ENCODE measurements around the gene ZBTB17. TPM values are rescaled to one million over a fixed set of nuclear protein-coding genes. Genes with fewer than 3 reads are reported as not detected.

The ZBTB17 gene
- total RNA-seq, 2 experiments from 2014 or later = 52.9 to 53.4 TPM

DNA sequence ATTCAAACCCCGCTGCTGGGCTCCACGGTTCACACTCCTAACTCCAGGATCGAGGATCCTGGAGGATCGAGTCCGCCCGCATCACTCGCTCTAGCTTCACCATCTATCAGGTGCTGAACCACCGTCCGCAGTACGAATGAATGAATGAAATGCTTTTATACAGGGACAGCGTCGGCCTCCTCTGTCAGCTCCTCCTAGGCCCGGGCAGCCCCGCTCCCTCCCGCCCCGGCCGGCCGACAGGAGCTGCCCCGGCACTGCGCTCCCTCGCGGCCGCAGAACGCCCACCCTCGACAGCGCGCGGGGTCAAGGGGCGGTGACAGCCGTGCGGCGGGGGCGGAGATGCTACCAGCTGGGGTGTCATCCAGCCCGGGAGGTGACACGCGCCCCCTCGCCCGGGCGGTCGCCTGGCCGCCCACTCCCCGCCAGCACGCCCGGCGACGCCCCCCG is 520 bp downstream of the ZBTB17 start:
- TF ChIP-seq EZH2phosphoT487 (IDR thresholded peaks at IDR 0.05; ENCODE audit: borderline replicate concordance, low read depth, low read length) = no peak
- TF ChIP-seq, protein P1, sequence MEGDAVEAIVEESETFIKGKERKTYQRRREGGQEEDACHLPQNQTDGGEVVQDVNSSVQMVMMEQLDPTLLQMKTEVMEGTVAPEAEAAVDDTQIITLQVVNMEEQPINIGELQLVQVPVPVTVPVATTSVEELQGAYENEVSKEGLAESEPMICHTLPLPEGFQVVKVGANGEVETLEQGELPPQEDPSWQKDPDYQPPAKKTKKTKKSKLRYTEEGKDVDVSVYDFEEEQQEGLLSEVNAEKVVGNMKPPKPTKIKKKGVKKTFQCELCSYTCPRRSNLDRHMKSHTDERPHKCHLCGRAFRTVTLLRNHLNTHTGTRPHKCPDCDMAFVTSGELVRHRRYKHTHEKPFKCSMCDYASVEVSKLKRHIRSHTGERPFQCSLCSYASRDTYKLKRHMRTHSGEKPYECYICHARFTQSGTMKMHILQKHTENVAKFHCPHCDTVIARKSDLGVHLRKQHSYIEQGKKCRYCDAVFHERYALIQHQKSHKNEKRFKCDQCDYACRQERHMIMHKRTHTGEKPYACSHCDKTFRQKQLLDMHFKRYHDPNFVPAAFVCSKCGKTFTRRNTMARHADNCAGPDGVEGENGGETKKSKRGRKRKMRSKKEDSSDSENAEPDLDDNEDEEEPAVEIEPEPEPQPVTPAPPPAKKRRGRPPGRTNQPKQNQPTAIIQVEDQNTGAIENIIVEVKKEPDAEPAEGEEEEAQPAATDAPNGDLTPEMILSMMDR (conservative IDR thresholded peaks at IDR 0.05; ENCODE audit: low read length) = peak; percentile 61; the same call in 1 of the 2 replicates
- Histone ChIP-seq H3K9me3 (ENCODE audit: low read length) (no peaks in the 10 kb centered on the region), H3K4me2 (ENCODE audit: low read length) (peak overlapping the region; percentile 94), H3K4me1 (ENCODE audit: insufficient read depth, low read length, poor library complexity, severe bottlenecking) (peaks cover 31% of the 10 kb centered on the region), H3K36me3 (ENCODE audit: insufficient read depth, low read length) (peaks cover 24% of the 10 kb centered on the region), H3K4me3 (ENCODE audit: low read depth, low read length, poor library complexity, severe bottlenecking) (peak overlapping the region; percentile 78), H3K79me2 (ENCODE audit: insufficient read depth, low read depth, low read length) (peaks cover 33% of the 10 kb centered on the region; the same call in 1 of the 2 replicates), H3K9me2 (ENCODE audit: insufficient read depth, low read length) (no peaks in the 10 kb centered on the region), H3K27ac (ENCODE audit: low read depth, low read length, poor library complexity, severe bottlenecking) (peak overlapping the region; percentile 83), H4K20me1 (ENCODE audit: insufficient read depth, low read length) (no peaks in the 10 kb centered on the region), H2AFZ (ENCODE audit: low read length) (peak overlapping the region; percentile 73)
- CTCF ChIA-PET (ENCODE audit: unreplicated experiment) = no interaction called here
- POLR2A ChIA-PET = interaction anchor here (1.0 to 1.2 kb wide), 3 partner anchors 13 to 141 kb away, joined by 3 to 4 read pairs (median 3); no protein-coding TSS in a partner anchor
- peak; percentile 83 for DNase-seq (ENCODE audit: low spot score)
- BruUV-seq (replicated peaks) = no TSS peak
- intact Hi-C loops (cut with micrococcal nuclease; ENCODE audit: unreplicated experiment) = loop anchor here (2.0 to 10.0 kb wide), 2 partner anchors 27 to 379 kb away; partner anchors contain the start of gene FBXO42

DNA sequence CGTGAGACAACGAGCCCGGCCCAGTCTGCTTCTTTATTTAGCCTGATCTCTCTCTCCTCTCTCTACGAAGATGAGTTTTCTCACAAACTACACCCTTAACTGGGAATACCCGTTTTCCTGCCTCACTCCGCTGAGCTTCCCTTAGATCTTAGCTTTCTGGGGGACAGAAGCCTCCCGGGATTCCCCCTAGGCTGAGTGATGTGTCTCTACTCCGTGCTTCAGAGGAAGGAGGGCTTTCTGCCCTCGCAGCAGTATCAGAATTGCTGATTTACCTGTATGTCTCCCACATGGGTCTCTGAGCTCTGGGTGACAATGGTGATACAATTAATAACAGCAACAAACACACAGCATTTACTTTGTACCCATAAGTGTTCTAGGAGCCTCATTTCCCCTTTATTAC is 1.0 kb downstream of the ZBTB17 start:
- Histone ChIP-seq H3K4me1 (ENCODE audit: insufficient read depth, low read length, poor library complexity, severe bottlenecking) (peaks cover 31% of the 10 kb centered on the region), H3K36me3 (ENCODE audit: insufficient read depth, low read length) (peaks cover 28% of the 10 kb centered on the region), H3K9me2 (ENCODE audit: insufficient read depth, low read length) (no peaks in the 10 kb centered on the region), H3K4me2 (ENCODE audit: low read length) (peak overlapping the region; percentile 94), H4K20me1 (ENCODE audit: insufficient read depth, low read length) (no peaks in the 10 kb centered on the region), H2AFZ (ENCODE audit: low read length) (no peak overlapping the region; the same call in 1 of the 2 replicates), H3K27ac (ENCODE audit: low read depth, low read length, poor library complexity, severe bottlenecking) (peak overlapping the region; percentile 83), H3K9me3 (ENCODE audit: low read length) (no peaks in the 10 kb centered on the region), H3K79me2 (ENCODE audit: insufficient read depth, low read depth, low read length) (peaks cover 33% of the 10 kb centered on the region; the same call in 1 of the 2 replicates), H3K4me3 (ENCODE audit: low read depth, low read length, poor library complexity, severe bottlenecking) (peak overlapping the region; percentile 78)
- POLR2A ChIA-PET = interaction anchor here (0.6 to 1.0 kb wide), 2 partner anchors 122 to 141 kb away, joined by 3 to 5 read pairs; no protein-coding TSS in a partner anchor
- DNase-seq (ENCODE audit: low spot score) = peak; percentile 43
- no peak for TF ChIP-seq EZH2phosphoT487 (IDR thresholded peaks at IDR 0.05; ENCODE audit: borderline replicate concordance, low read depth, low read length)
- TF ChIP-seq, protein P1 (conservative IDR thresholded peaks at IDR 0.05; ENCODE audit: low read length) = no peak
- CTCF ChIA-PET (ENCODE audit: unreplicated experiment) = no interaction called here
- intact Hi-C loops (cut with micrococcal nuclease; ENCODE audit: unreplicated experiment) = loop anchor here (2.0 to 10.0 kb wide), 2 partner anchors 26 to 380 kb away; partner anchors contain the start of gene FBXO42
- BruUV-seq (replicated peaks) = TSS peak; percentile 49

DNA sequence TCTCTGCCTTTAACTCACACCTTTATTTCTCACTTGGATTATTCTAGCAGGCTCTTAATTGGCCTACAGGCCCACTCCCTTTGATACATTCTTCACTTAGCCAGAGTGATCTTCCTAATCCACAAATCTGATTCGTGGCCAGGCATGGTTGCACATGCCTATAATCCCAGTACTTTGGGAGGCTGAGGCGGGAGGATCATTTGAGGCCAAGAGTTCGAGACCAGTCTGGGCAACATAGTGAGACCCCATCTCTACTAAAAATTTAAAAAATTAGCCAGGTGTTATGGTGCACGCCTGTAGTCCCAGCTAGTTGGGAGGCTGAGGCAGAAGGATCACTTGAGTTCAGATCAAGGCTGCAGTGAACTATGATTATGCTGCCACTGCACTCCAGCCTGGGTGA is 2.1 kb downstream of the ZBTB17 start:
- BruUV-seq (replicated peaks) = no TSS peak
- POLR2A ChIA-PET = interaction anchor here (0.7 kb wide), 1 partner anchor 10 kb away, joined by 3 read pairs; no protein-coding TSS in a partner anchor
- CTCF ChIA-PET (ENCODE audit: unreplicated experiment) = no interaction called here
- intact Hi-C loops (cut with micrococcal nuclease; ENCODE audit: unreplicated experiment) = loop anchor here (2.0 to 10.0 kb wide), 2 partner anchors 25 to 381 kb away; partner anchors contain the start of gene FBXO42
- Histone ChIP-seq H3K4me3 (ENCODE audit: low read depth, low read length, poor library complexity, severe bottlenecking) (peak overlapping the region; percentile 78), H4K20me1 (ENCODE audit: insufficient read depth, low read length) (no peaks in the 10 kb centered on the region), H3K27ac (ENCODE audit: low read depth, low read length, poor library complexity, severe bottlenecking) (peak overlapping the region; percentile 83), H3K9me2 (ENCODE audit: insufficient read depth, low read length) (no peaks in the 10 kb centered on the region), H3K4me1 (ENCODE audit: insufficient read depth, low read length, poor library complexity, severe bottlenecking) (peaks cover 31% of the 10 kb centered on the region), H3K79me2 (ENCODE audit: insufficient read depth, low read depth, low read length) (peaks cover 33% of the 10 kb centered on the region; the same call in 1 of the 2 replicates), H3K9me3 (ENCODE audit: low read length) (no peaks in the 10 kb centered on the region), H3K4me2 (ENCODE audit: low read length) (peak overlapping the region; percentile 94), H3K36me3 (ENCODE audit: insufficient read depth, low read length) (peaks cover 38% of the 10 kb centered on the region), H2AFZ (ENCODE audit: low read length) (no peak overlapping the region)
- TF ChIP-seq, protein P1 (conservative IDR thresholded peaks at IDR 0.05; ENCODE audit: low read length) = no peak
- no peak for TF ChIP-seq EZH2phosphoT487 (IDR thresholded peaks at IDR 0.05; ENCODE audit: borderline replicate concordance, low read depth, low read length)
- no peak for DNase-seq (ENCODE audit: low spot score)

Data from OCI-LY7 (cell line).